Nephron progenitor cell (in vitro differentiated cells): ENCODE results near the gene CAMTA1.
A peak's percentile ranks its signal among the peaks of the same experiment; 100 is the strongest.

Experiments
- DNase-seq: peaks from one replicate; pipeline ENCODE4 v3.0.0; 2021
- H3K27ac Mint-ChIP-seq: 2 replicates; pipeline ENCODE4 v1.8.0; 2021; ENCODE audit warnings: mild to moderate bottlenecking, moderate library complexity, mixed read lengths
- H3K27me3 Mint-ChIP-seq: 2 replicates; pipeline ENCODE4 v1.8.0; 2021; ENCODE audit warnings: mild to moderate bottlenecking, low read depth, mixed read lengths; ENCODE audit not compliant: poor library complexity
- H3K36me3 Mint-ChIP-seq: 2 replicates; pipeline ENCODE4 v1.8.0; 2021; ENCODE audit warnings: low read depth, mixed read lengths
- H3K4me1 Mint-ChIP-seq: 2 replicates; pipeline ENCODE4 v1.8.0; 2021; ENCODE audit warnings: mixed read lengths
- H3K4me3 Mint-ChIP-seq: 2 replicates; pipeline ENCODE4 v1.8.0; 2021; ENCODE audit warnings: mild to moderate bottlenecking, moderate library complexity, mixed read lengths
- H3K9me3 Mint-ChIP-seq: 2 replicates; pipeline ENCODE4 v1.8.0; 2021; ENCODE audit warnings: mild to moderate bottlenecking, moderate library complexity, mixed read lengths
- TF ChIP-seq, protein P1 (sequence below): fragments of 200-600 bp; sonication (generic); IDR thresholded peaks from 2 replicates; pipeline ENCODE4 v1.5.0; 2021; ENCODE audit warnings: antibody characterized with exemption

The CAMTA1 gene

GRCh38 chr1:7149080-7149838, 364.0 kb downstream of the CAMTA1 start:
- TF ChIP-seq, protein P1, sequence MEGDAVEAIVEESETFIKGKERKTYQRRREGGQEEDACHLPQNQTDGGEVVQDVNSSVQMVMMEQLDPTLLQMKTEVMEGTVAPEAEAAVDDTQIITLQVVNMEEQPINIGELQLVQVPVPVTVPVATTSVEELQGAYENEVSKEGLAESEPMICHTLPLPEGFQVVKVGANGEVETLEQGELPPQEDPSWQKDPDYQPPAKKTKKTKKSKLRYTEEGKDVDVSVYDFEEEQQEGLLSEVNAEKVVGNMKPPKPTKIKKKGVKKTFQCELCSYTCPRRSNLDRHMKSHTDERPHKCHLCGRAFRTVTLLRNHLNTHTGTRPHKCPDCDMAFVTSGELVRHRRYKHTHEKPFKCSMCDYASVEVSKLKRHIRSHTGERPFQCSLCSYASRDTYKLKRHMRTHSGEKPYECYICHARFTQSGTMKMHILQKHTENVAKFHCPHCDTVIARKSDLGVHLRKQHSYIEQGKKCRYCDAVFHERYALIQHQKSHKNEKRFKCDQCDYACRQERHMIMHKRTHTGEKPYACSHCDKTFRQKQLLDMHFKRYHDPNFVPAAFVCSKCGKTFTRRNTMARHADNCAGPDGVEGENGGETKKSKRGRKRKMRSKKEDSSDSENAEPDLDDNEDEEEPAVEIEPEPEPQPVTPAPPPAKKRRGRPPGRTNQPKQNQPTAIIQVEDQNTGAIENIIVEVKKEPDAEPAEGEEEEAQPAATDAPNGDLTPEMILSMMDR = no peak
- no peaks in the 10 kb centered on the region for H3K9me3 Mint-ChIP-seq
- no peak overlapping the region for H3K4me3 Mint-ChIP-seq
- H3K27ac Mint-ChIP-seq = no peak overlapping the region
- H3K36me3 Mint-ChIP-seq = no peaks in the 10 kb centered on the region
- DNase-seq = peak; percentile 45
- peaks cover 4% of the 10 kb centered on the region for H3K27me3 Mint-ChIP-seq
- H3K4me1 Mint-ChIP-seq = peaks cover 43% of the 10 kb centered on the region

- TF ChIP-seq, protein P1 = no peak
- Mint-ChIP-seq H3K27ac (no peak overlapping the region), H3K4me1 (peaks cover 43% of the 10 kb centered on the region), H3K9me3 (no peaks in the 10 kb centered on the region), H3K4me3 (no peak overlapping the region), H3K27me3 (peaks cover 7% of the 10 kb centered on the region), H3K36me3 (no peaks in the 10 kb centered on the region)
- no peak for DNase-seq
Observed at GRCh38 chr1:7150724-7151280, 365.5 kb downstream of the CAMTA1 start.

DNA sequence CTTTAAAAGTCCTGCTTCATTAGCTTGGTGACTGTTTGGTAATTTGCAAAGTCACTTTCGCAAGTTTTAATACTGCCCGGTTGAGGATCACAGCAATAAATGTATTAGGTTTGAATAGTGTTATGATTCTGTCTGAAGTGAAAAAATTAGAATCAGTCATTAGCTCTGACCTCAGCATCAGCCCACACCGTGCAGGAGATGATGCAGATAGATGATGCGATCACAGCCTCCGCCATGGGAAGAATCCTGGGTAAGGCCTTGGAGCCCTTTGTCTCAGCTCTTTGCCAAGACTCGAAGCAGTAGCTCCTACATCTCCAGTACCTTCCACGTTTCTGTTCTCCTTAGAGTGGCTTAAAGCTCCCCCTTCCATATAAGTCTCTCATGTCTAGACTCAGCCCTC, 366.7 kb downstream of the CAMTA1 start:
- peaks cover 43% of the 10 kb centered on the region for H3K4me1 Mint-ChIP-seq
- no peaks in the 10 kb centered on the region for H3K9me3 Mint-ChIP-seq
- no peak for DNase-seq
- H3K36me3 Mint-ChIP-seq = no peaks in the 10 kb centered on the region
- H3K4me3 Mint-ChIP-seq = no peak overlapping the region
- TF ChIP-seq, protein P1 = no peak
- no peak overlapping the region for H3K27ac Mint-ChIP-seq
- peaks cover 10% of the 10 kb centered on the region for H3K27me3 Mint-ChIP-seq

- H3K27ac Mint-ChIP-seq = no peak overlapping the region
- TF ChIP-seq, protein P1 = no peak
- no peaks in the 10 kb centered on the region for H3K36me3 Mint-ChIP-seq
- H3K9me3 Mint-ChIP-seq = no peaks in the 10 kb centered on the region
- H3K27me3 Mint-ChIP-seq = peaks cover 10% of the 10 kb centered on the region
- no peak overlapping the region for H3K4me3 Mint-ChIP-seq
- DNase-seq = no peak
- peaks cover 43% of the 10 kb centered on the region for H3K4me1 Mint-ChIP-seq
Observed at GRCh38 chr1:7152655-7153054, 367.4 kb downstream of the CAMTA1 start.

DNA sequence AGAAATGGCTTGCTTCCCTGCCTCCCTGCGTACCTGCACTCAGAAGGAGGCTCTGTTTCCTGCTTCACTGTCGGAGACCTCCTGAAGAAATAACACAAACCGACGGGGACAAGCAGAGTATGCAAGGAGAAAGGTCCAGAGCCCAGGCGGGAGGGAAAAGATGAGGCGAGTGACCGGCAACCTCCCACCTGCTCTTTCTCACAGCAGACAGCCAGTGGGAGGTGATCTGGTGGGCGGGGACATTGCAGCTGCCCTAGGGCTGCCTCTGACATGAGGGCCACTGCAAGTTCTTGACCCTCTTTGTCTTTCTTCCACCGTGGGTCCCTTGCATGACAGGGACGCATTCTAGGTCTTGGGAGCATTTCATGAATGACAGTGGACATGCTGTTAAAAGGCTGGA, 368.2 kb downstream of the CAMTA1 start:
- no peak for DNase-seq
- Mint-ChIP-seq H3K4me3 (no peak overlapping the region), H3K36me3 (no peaks in the 10 kb centered on the region), H3K27ac (no peak overlapping the region), H3K27me3 (peaks cover 10% of the 10 kb centered on the region), H3K9me3 (no peaks in the 10 kb centered on the region), H3K4me1 (peaks cover 43% of the 10 kb centered on the region)
- TF ChIP-seq, protein P1 = no peak
